ENCODE measurements around the gene CCDC97.
A peak's percentile ranks its signal among the peaks of the same experiment; 100 is the strongest.
"Not testable (repeated sequence)": the region's sequence is repeated elsewhere in the genome, so short reads cannot be mapped to it uniquely, and the experiment has no call there.

Gene CCDC97

GRCh38 chr19:41288673-41289530, 21.1 kb upstream of the CCDC97 start:
- H3K4me3 ChIP-seq (replicated peaks in 1 of 2; ENCODE audit: low read depth in 2 of 2, low read length in 2 of 2), result no peak overlapping the region
- DNase-seq (ENCODE audit: low read depth in 2 of 2), result no peak
- TF ChIP-seq CTCF (IDR thresholded peaks at IDR 0.05; ENCODE audit: low read depth, low read length), result no peak

GRCh38 chr19:41289814-41290213, 20.2 kb upstream of the CCDC97 start:
- DNase-seq (ENCODE audit: low read depth in 2 of 2); H3K4me3 ChIP-seq (replicated peaks in 1 of 2; ENCODE audit: low read depth in 2 of 2, low read length in 2 of 2): not testable (repeated sequence)

- DNase-seq (ENCODE audit: low read depth in 2 of 2), result no peak
- no peak for TF ChIP-seq CTCF (IDR thresholded peaks at IDR 0.05; ENCODE audit: low read depth, low read length)
- no peak overlapping the region for H3K4me3 ChIP-seq (replicated peaks in 1 of 2; ENCODE audit: low read depth in 2 of 2, low read length in 2 of 2)
These were observed 15.6 kb upstream of the CCDC97 start for GRCh38 chr19:41294393-41294792.

- no peak overlapping the region for H3K4me3 ChIP-seq (replicated peaks in 1 of 2; ENCODE audit: low read depth in 2 of 2, low read length in 2 of 2)
- no peak for TF ChIP-seq CTCF (IDR thresholded peaks at IDR 0.05; ENCODE audit: low read depth, low read length)
These were observed 14.5 kb upstream of the CCDC97 start for GRCh38 chr19:41295499-41295898.

GRCh38 chr19:41296433-41296871, 13.5 kb upstream of the CCDC97 start:
- DNase-seq (ENCODE audit: low read depth in 2 of 2), result no peak
- H3K4me3 ChIP-seq (replicated peaks in 1 of 2; ENCODE audit: low read depth in 2 of 2, low read length in 2 of 2), result no peak overlapping the region
- TF ChIP-seq CTCF (IDR thresholded peaks at IDR 0.05; ENCODE audit: low read depth, low read length), result no peak

More at GRCh38 chr19:41295499-41295898, 14.5 kb upstream of the CCDC97 start:
- DNase-seq (ENCODE audit: low read depth in 2 of 2), result no peak

GRCh38 chr19:41297628-41298347, 12.2 kb upstream of the CCDC97 start:
- TF ChIP-seq CTCF (IDR thresholded peaks at IDR 0.05; ENCODE audit: low read depth, low read length), result no peak
- DNase-seq (ENCODE audit: low read depth in 2 of 2), result no peak
- H3K4me3 ChIP-seq (replicated peaks in 1 of 2; ENCODE audit: low read depth in 2 of 2, low read length in 2 of 2), result no peak overlapping the region

GRCh38 chr19:41298348-41298964, 11.5 kb upstream of the CCDC97 start:
- no peak overlapping the region for H3K4me3 ChIP-seq (replicated peaks in 1 of 2; ENCODE audit: low read depth in 2 of 2, low read length in 2 of 2)
- DNase-seq (ENCODE audit: low read depth in 2 of 2), result peak; percentile 72 to 81
- no peak for TF ChIP-seq CTCF (IDR thresholded peaks at IDR 0.05; ENCODE audit: low read depth, low read length)
